ENCODE data around the gene NAA16. TPM values are rescaled to one million over a fixed set of nuclear protein-coding genes. Genes with fewer than 3 reads are reported as not detected.
"Not testable (repeated sequence)": the region's sequence is repeated elsewhere in the genome, so short reads cannot be mapped to it uniquely, and the experiment has no call there.

NAA16 gene
- total RNA-seq, 1 experiment from 2014 or later: 26.7 TPM

GRCh38 chr13:41354416-41354815, 43.3 kb downstream of the NAA16 start:
- Histone ChIP-seq H3K27me3 (ENCODE audit: low read length) (no peaks in the 10 kb centered on the region), H3K9ac (ENCODE audit: low read length) (no peak overlapping the region), H3K9me3 (ENCODE audit: low read length) (no peaks in the 10 kb centered on the region), H3K79me2 (ENCODE audit: low read length) (peaks cover 53% of the 10 kb centered on the region), H3K4me2 (ENCODE audit: low read depth, low read length, poor library complexity, severe bottlenecking) (no peak overlapping the region), H2AFZ (ENCODE audit: low read length) (no peak overlapping the region), H3K36me3 (ENCODE audit: insufficient read depth, low read length) (peaks cover 43% of the 10 kb centered on the region; the same call in 1 of the 2 replicates), H3K27ac (ENCODE audit: low read length) (no peak overlapping the region), H3K9me2 (replicated peaks; ENCODE audit: insufficient read depth, low read length) (no peaks in the 10 kb centered on the region), H4K20me1 (ENCODE audit: insufficient read depth, low read depth, low read length) (no peaks in the 10 kb centered on the region), H3K4me1 (ENCODE audit: low read length) (peaks cover 7% of the 10 kb centered on the region), H3K4me3 (ENCODE audit: low read length) (no peak overlapping the region)
- DNase-seq: no peak

DNA sequence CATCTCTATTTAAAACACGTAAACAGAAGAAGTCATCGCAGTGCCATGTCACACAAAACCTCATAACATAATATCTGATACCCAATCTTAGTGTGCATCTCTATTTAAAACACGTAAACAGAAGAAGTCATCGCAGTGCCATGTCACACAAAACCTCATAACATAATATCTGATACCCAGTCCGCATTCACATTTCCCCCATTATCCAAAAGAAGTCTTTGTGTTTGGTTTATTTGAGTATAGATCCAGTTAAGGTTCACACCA, 45.2 kb downstream of the NAA16 start:
- H3K9me2 ChIP-seq (replicated peaks; ENCODE audit: insufficient read depth, low read length); H2AFZ ChIP-seq (ENCODE audit: low read length); H3K4me2 ChIP-seq (ENCODE audit: low read depth, low read length, poor library complexity, severe bottlenecking); H4K20me1 ChIP-seq (ENCODE audit: insufficient read depth, low read depth, low read length); H3K9me3 ChIP-seq (ENCODE audit: low read length); DNase-seq; H3K4me3 ChIP-seq (ENCODE audit: low read length); H3K27me3 ChIP-seq (ENCODE audit: low read length); H3K9ac ChIP-seq (ENCODE audit: low read length); H3K27ac ChIP-seq (ENCODE audit: low read length); H3K4me1 ChIP-seq (ENCODE audit: low read length): not testable (repeated sequence)
- Histone ChIP-seq H3K36me3 (ENCODE audit: insufficient read depth, low read length) (peaks cover 57% of the 10 kb centered on the region; the same call in 1 of the 2 replicates), H3K79me2 (ENCODE audit: low read length) (peaks cover 56% of the 10 kb centered on the region)

DNA sequence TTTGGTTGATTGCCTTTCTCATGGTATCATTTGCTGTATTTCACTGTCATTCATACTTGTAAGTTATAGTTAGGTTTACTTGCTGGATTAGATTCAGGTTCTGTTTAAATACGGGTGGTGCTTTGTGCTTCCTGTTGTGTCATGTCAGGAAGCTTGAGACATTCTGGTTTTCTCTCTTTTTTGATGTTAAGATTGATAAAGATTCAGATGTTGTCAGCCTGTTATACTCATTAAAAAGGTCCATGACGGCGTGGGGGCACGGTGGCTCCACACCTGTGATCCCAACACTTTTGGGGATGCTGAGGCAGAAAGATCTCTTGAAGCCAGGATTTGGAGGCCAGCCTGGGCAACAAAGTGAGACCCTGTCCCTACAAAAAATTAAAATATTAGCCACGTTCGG, 45.7 kb downstream of the NAA16 start:
- Histone ChIP-seq H4K20me1 (ENCODE audit: insufficient read depth, low read depth, low read length) (no peaks in the 10 kb centered on the region), H3K27ac (ENCODE audit: low read length) (no peak overlapping the region), H2AFZ (ENCODE audit: low read length) (no peak overlapping the region), H3K4me3 (ENCODE audit: low read length) (no peak overlapping the region), H3K27me3 (ENCODE audit: low read length) (no peaks in the 10 kb centered on the region), H3K4me1 (ENCODE audit: low read length) (peaks cover 7% of the 10 kb centered on the region), H3K9me3 (ENCODE audit: low read length) (no peaks in the 10 kb centered on the region), H3K9me2 (replicated peaks; ENCODE audit: insufficient read depth, low read length) (no peaks in the 10 kb centered on the region), H3K4me2 (ENCODE audit: low read depth, low read length, poor library complexity, severe bottlenecking) (no peak overlapping the region), H3K36me3 (ENCODE audit: insufficient read depth, low read length) (peaks cover 62% of the 10 kb centered on the region; the same call in 1 of the 2 replicates), H3K79me2 (ENCODE audit: low read length) (peaks cover 58% of the 10 kb centered on the region), H3K9ac (ENCODE audit: low read length) (no peak overlapping the region)
- DNase-seq: no peak

- H3K36me3 ChIP-seq (ENCODE audit: insufficient read depth, low read length): peaks cover 82% of the 10 kb centered on the region
- DNase-seq: no peak
Measured at GRCh38 chr13:41361491-41361890, 50.4 kb downstream of the NAA16 start.

GRCh38 chr13:41364043-41364442, 53.0 kb downstream of the NAA16 start:
- no peaks in the 10 kb centered on the region for H3K9me2 ChIP-seq (replicated peaks; ENCODE audit: insufficient read depth, low read length)
- DNase-seq: no peak
- H3K27me3 ChIP-seq (ENCODE audit: low read length): no peaks in the 10 kb centered on the region
- no peak overlapping the region for H2AFZ ChIP-seq (ENCODE audit: low read length)
- H3K4me1 ChIP-seq (ENCODE audit: low read length): no peaks in the 10 kb centered on the region; the same call in 1 of the 2 replicates
- H3K36me3 ChIP-seq (ENCODE audit: insufficient read depth, low read length): peaks cover 88% of the 10 kb centered on the region
- H3K4me3 ChIP-seq (ENCODE audit: low read length): no peak overlapping the region
- no peak overlapping the region for H3K9ac ChIP-seq (ENCODE audit: low read length)
- H3K79me2 ChIP-seq (ENCODE audit: low read length): peaks cover 33% of the 10 kb centered on the region
- H3K4me2 ChIP-seq (ENCODE audit: low read depth, low read length, poor library complexity, severe bottlenecking): no peak overlapping the region
- H3K9me3 ChIP-seq (ENCODE audit: low read length): no peaks in the 10 kb centered on the region
- H4K20me1 ChIP-seq (ENCODE audit: insufficient read depth, low read depth, low read length): no peaks in the 10 kb centered on the region
- H3K27ac ChIP-seq (ENCODE audit: low read length): no peak overlapping the region

More at GRCh38 chr13:41361491-41361890, 50.4 kb downstream of the NAA16 start:
- Histone ChIP-seq H3K27me3 (ENCODE audit: low read length) (no peaks in the 10 kb centered on the region), H4K20me1 (ENCODE audit: insufficient read depth, low read depth, low read length) (no peaks in the 10 kb centered on the region), H3K9me3 (ENCODE audit: low read length) (no peaks in the 10 kb centered on the region), H3K79me2 (ENCODE audit: low read length) (peaks cover 52% of the 10 kb centered on the region), H3K4me2 (ENCODE audit: low read depth, low read length, poor library complexity, severe bottlenecking) (no peak overlapping the region), H3K27ac (ENCODE audit: low read length) (no peak overlapping the region), H3K9ac (ENCODE audit: low read length) (no peak overlapping the region), H2AFZ (ENCODE audit: low read length) (no peak overlapping the region), H3K9me2 (replicated peaks; ENCODE audit: insufficient read depth, low read length) (no peaks in the 10 kb centered on the region), H3K4me3 (ENCODE audit: low read length) (no peak overlapping the region), H3K4me1 (ENCODE audit: low read length) (no peaks in the 10 kb centered on the region)

DNA sequence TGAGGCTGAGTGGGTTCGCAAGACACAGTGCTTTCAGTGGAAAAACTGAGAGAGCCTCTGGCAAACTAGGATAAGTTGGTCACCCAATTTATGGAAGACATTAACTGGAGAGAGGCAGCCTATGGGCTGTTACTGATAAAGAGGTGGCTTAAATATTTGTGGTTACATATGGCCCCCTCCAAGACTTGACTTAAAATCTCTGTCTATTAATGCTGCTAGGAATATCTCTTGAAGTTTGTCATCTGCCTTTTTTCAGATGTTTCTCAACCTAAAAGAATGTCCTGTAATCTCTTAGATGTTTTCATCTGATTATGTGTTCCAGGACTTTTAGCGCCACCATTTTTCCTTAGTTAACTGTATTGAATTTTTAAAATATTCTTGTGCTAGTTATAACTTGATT, 54.6 kb downstream of the NAA16 start:
- no peak overlapping the region for H3K4me2 ChIP-seq (ENCODE audit: low read depth, low read length, poor library complexity, severe bottlenecking)
- H3K9ac ChIP-seq (ENCODE audit: low read length): no peak overlapping the region
- H3K9me3 ChIP-seq (ENCODE audit: low read length): no peaks in the 10 kb centered on the region
- no peaks in the 10 kb centered on the region for H4K20me1 ChIP-seq (ENCODE audit: insufficient read depth, low read depth, low read length)
- peaks cover 30% of the 10 kb centered on the region for H3K79me2 ChIP-seq (ENCODE audit: low read length)
- H3K4me1 ChIP-seq (ENCODE audit: low read length): no peaks in the 10 kb centered on the region; the same call in 1 of the 2 replicates
- H2AFZ ChIP-seq (ENCODE audit: low read length): no peak overlapping the region
- no peak for DNase-seq
- H3K9me2 ChIP-seq (replicated peaks; ENCODE audit: insufficient read depth, low read length): no peaks in the 10 kb centered on the region
- H3K27ac ChIP-seq (ENCODE audit: low read length): no peak overlapping the region
- H3K27me3 ChIP-seq (ENCODE audit: low read length): no peaks in the 10 kb centered on the region
- H3K4me3 ChIP-seq (ENCODE audit: low read length): no peak overlapping the region
- H3K36me3 ChIP-seq (ENCODE audit: insufficient read depth, low read length): peaks cover 92% of the 10 kb centered on the region

DNA sequence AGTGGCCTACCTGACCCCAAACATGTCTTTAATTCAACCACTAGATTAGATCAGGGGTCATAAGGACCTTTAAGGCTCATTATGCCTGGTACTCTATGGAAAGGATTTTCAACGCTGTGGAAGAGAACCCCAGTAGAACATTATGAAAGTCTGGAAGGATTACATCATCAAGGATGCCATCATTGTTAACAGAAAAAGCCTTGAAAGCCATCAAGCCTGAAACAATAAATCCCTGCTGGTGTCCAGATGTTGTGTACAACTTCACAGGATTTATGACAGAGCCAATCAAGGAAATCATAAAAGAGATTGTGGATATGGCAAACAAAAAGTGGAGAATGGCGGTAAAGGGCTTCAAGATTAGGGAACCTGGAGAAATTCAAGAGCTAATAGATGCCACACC, 59.7 kb downstream of the NAA16 start:
- Histone ChIP-seq H3K27ac (ENCODE audit: low read length) (no peak overlapping the region), H3K9me3 (ENCODE audit: low read length) (no peaks in the 10 kb centered on the region), H4K20me1 (ENCODE audit: insufficient read depth, low read depth, low read length) (no peaks in the 10 kb centered on the region), H3K4me3 (ENCODE audit: low read length) (no peak overlapping the region), H3K4me1 (ENCODE audit: low read length) (no peaks in the 10 kb centered on the region; the same call in 1 of the 2 replicates), H3K9ac (ENCODE audit: low read length) (no peak overlapping the region), H3K36me3 (ENCODE audit: insufficient read depth, low read length) (peaks cover 74% of the 10 kb centered on the region), H3K79me2 (ENCODE audit: low read length) (peaks cover 2% of the 10 kb centered on the region; the same call in 1 of the 2 replicates), H2AFZ (ENCODE audit: low read length) (no peak overlapping the region), H3K27me3 (ENCODE audit: low read length) (no peaks in the 10 kb centered on the region), H3K9me2 (replicated peaks; ENCODE audit: insufficient read depth, low read length) (no peaks in the 10 kb centered on the region), H3K4me2 (ENCODE audit: low read depth, low read length, poor library complexity, severe bottlenecking) (no peak overlapping the region)
- DNase-seq: no peak

DNA sequence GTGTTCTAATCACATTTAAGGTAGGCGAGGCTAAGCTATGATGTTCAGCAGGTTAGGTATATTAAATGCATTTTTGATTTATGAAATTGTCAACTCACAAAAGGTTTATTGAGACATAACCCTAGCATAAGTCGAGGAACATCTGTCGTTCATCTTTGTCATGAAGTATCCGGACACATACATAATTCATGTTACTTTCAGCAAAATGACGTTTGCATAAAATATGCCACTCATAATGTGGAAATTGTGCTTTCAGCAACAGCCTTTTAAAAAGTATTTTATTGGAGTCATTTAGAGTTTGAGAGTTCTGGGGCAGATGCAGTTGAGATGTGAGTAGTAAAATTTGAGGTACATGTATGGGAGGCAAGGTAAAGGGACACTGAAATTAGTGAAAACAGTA, 66.4 kb downstream of the NAA16 start:
- no peak overlapping the region for H3K4me2 ChIP-seq (ENCODE audit: low read depth, low read length, poor library complexity, severe bottlenecking)
- no peaks in the 10 kb centered on the region for H4K20me1 ChIP-seq (ENCODE audit: insufficient read depth, low read depth, low read length)
- no peak overlapping the region for H3K4me3 ChIP-seq (ENCODE audit: low read length)
- no peaks in the 10 kb centered on the region for H3K9me2 ChIP-seq (replicated peaks; ENCODE audit: insufficient read depth, low read length)
- no peaks in the 10 kb centered on the region for H3K79me2 ChIP-seq (ENCODE audit: low read length)
- DNase-seq: no peak
- no peaks in the 10 kb centered on the region for H3K27me3 ChIP-seq (ENCODE audit: low read length)
- H3K27ac ChIP-seq (ENCODE audit: low read length): no peak overlapping the region
- peaks cover 5% of the 10 kb centered on the region for H3K4me1 ChIP-seq (ENCODE audit: low read length)
- no peak overlapping the region for H3K9ac ChIP-seq (ENCODE audit: low read length)
- H3K36me3 ChIP-seq (ENCODE audit: insufficient read depth, low read length): peaks cover 38% of the 10 kb centered on the region
- H3K9me3 ChIP-seq (ENCODE audit: low read length): no peaks in the 10 kb centered on the region
- no peak overlapping the region for H2AFZ ChIP-seq (ENCODE audit: low read length)

DNA sequence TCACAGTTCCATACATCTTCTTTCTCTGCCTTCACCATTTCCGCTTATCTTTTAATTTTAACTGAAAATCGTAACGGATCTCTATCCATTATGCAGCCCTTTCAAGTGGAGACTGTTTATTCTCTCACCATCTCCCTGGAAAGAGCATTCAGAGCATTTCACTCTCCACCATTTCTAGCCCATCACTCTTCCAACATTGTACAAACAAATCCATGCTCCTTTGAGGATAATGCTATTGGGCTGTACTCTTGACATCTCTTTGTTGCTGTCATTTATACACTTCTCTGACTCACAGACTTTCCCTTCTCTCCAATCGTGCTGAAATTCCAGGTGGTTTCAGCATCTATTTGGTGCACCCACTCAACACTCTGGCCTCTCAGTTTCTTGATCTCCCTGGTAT, 71.4 kb downstream of the NAA16 start:
- peaks cover 8% of the 10 kb centered on the region for H3K4me1 ChIP-seq (ENCODE audit: low read length)
- no peaks in the 10 kb centered on the region for H3K36me3 ChIP-seq (ENCODE audit: insufficient read depth, low read length)
- no peak overlapping the region for H3K4me2 ChIP-seq (ENCODE audit: low read depth, low read length, poor library complexity, severe bottlenecking)

More for the DNA sequence above, 71.4 kb downstream of the NAA16 start:
- H3K9ac ChIP-seq (ENCODE audit: low read length): no peak overlapping the region
- DNase-seq: no peak
- H3K9me2 ChIP-seq (replicated peaks; ENCODE audit: insufficient read depth, low read length): no peaks in the 10 kb centered on the region
- H3K9me3 ChIP-seq (ENCODE audit: low read length): no peaks in the 10 kb centered on the region
- no peak overlapping the region for H3K27ac ChIP-seq (ENCODE audit: low read length)
- H4K20me1 ChIP-seq (ENCODE audit: insufficient read depth, low read depth, low read length): no peaks in the 10 kb centered on the region
- no peaks in the 10 kb centered on the region for H3K79me2 ChIP-seq (ENCODE audit: low read length)
- no peaks in the 10 kb centered on the region for H3K27me3 ChIP-seq (ENCODE audit: low read length)
- H2AFZ ChIP-seq (ENCODE audit: low read length): no peak overlapping the region
- H3K4me3 ChIP-seq (ENCODE audit: low read length): no peak overlapping the region
